A673 (cell line): ENCODE results near the gene GLB1L2. TPM values are rescaled to one million over a fixed set of nuclear protein-coding genes. Genes with fewer than 3 reads are reported as not detected.

Experiments used
- BruUV-seq: library from RNA; stranded (reverse); fragments of 400-500 nt; replicated peaks from 2 replicates; lab custom pipeline; 2021; lab: Mats Ljungman, UMichigan
- CTCF ChIA-PET: fragments of 300-600 bp; sonication (Branson Sonifier 250); formaldehyde crosslinking; loops from one replicate; lab custom pipeline; 2022; ENCODE audit warnings: antibody characterized with exemption; lab: Charles Lee
- POLR2A ChIA-PET: fragments of 300-600 bp; sonication (Branson Sonifier 250); formaldehyde crosslinking; loops from one replicate; lab custom pipeline; 2022; ENCODE audit warnings: antibody characterized with exemption; ENCODE audit not compliant: low non-redundant PET; lab: Charles Lee
- DNase-seq: peaks from one replicate; pipeline ENCODE4 v3.0.0-alpha.2; 2015; ENCODE audit warnings: low spot score
- H3K27ac ChIP-seq: fragments of 200-600 bp; sonication (generic); 2 replicates; pipeline ENCODE4 v1.5.1; 2016; ENCODE audit warnings: mixed run types, low read depth, mild to moderate bottlenecking, mixed read lengths, antibody characterized with exemption, low read length; ENCODE audit not compliant: poor library complexity, severe bottlenecking
- H3K27me3 ChIP-seq: fragments of 200-600 bp; sonication (generic); replicated peaks from 2 replicates; pipeline ENCODE4 v1.6.1; 2017; ENCODE audit warnings: mixed run types, low read depth, mild to moderate bottlenecking, mixed read lengths, antibody characterized with exemption, low read length; ENCODE audit not compliant: insufficient read depth, poor library complexity
- H3K36me3 ChIP-seq: fragments of 200-600 bp; sonication (generic); 2 replicates; pipeline ENCODE4 v1.6.1; 2016; ENCODE audit warnings: mixed run types, mild to moderate bottlenecking, mixed read lengths, antibody characterized with exemption, low read length; ENCODE audit not compliant: insufficient read depth, poor library complexity, severe bottlenecking
- H3K4me1 ChIP-seq: fragments of 200-600 bp; sonication (generic); 2 replicates; pipeline ENCODE4 v1.6.1; 2017; ENCODE audit warnings: mixed run types, mild to moderate bottlenecking, mixed read lengths, antibody characterized with exemption, low read length; ENCODE audit not compliant: insufficient read depth, poor library complexity, severe bottlenecking
- H3K4me3 ChIP-seq: fragments of 200-600 bp; sonication (generic); 2 replicates; pipeline ENCODE4 v1.5.1; 2016; ENCODE audit warnings: low read depth, mixed run types, mild to moderate bottlenecking, mixed read lengths, low read length; ENCODE audit not compliant: poor library complexity, severe bottlenecking
- H3K9me3 ChIP-seq: fragments of 200-600 bp; sonication (generic); 2 replicates; pipeline ENCODE4 v1.6.1; 2016; ENCODE audit warnings: mixed run types, low read depth, mild to moderate bottlenecking, mixed read lengths, antibody characterized with exemption, low read length; ENCODE audit not compliant: poor library complexity, severe bottlenecking
- EZH2 ChIP-seq: fragments of 200-600 bp; sonication (generic); IDR thresholded peaks from 2 replicates; pipeline ENCODE4 v1.6.1; 2017; ENCODE audit warnings: borderline replicate concordance, low read depth, mild to moderate bottlenecking, mixed read lengths, antibody characterized with exemption, low read length; ENCODE audit not compliant: poor library complexity, severe bottlenecking
- intact Hi-C: fragments of 100-400 bp; cut with micrococcal nuclease; formaldehyde crosslinking; loops from one replicate; pipeline ENCODE4 v1.10.0; 2022; ENCODE audit not compliant: unreplicated experiment
- total RNA-seq: library from RNA; stranded (reverse); gene quantifications from 2 replicates; pipeline ENCODE4 v1.2.3, GENCODE V29; 2021
- TF ChIP-seq, protein P1 (sequence below): fragments of 300-800, 200-600 bp; sonication (generic); conservative IDR thresholded peaks from 2 replicates; pipeline ENCODE4 v1.5.1; 2017; ENCODE audit warnings: low read depth, mild to moderate bottlenecking, antibody characterized with exemption, low read length, moderate library complexity, mixed read lengths

Gene GLB1L2
- total RNA-seq, 1 experiment from 2014 or later, result 22.6 TPM

GRCh38 chr11:134384406-134384805 is 52.6 kb downstream of the GLB1L2 start:
- BruUV-seq, result no TSS peak
- TF ChIP-seq EZH2, result no peak
- TF ChIP-seq, protein P1, sequence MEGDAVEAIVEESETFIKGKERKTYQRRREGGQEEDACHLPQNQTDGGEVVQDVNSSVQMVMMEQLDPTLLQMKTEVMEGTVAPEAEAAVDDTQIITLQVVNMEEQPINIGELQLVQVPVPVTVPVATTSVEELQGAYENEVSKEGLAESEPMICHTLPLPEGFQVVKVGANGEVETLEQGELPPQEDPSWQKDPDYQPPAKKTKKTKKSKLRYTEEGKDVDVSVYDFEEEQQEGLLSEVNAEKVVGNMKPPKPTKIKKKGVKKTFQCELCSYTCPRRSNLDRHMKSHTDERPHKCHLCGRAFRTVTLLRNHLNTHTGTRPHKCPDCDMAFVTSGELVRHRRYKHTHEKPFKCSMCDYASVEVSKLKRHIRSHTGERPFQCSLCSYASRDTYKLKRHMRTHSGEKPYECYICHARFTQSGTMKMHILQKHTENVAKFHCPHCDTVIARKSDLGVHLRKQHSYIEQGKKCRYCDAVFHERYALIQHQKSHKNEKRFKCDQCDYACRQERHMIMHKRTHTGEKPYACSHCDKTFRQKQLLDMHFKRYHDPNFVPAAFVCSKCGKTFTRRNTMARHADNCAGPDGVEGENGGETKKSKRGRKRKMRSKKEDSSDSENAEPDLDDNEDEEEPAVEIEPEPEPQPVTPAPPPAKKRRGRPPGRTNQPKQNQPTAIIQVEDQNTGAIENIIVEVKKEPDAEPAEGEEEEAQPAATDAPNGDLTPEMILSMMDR, result no peak
- CTCF ChIA-PET, result no interaction called here

GRCh38 chr11:134385171-134385570 is 53.4 kb downstream of the GLB1L2 start:
- CTCF ChIA-PET, result no interaction called here
- Histone ChIP-seq H3K36me3 (no peaks in the 10 kb centered on the region), H3K9me3 (no peaks in the 10 kb centered on the region), H3K27ac (no peak overlapping the region), H3K27me3 (no peaks in the 10 kb centered on the region), H3K4me1 (no peaks in the 10 kb centered on the region), H3K4me3 (no peak overlapping the region)
- intact Hi-C loops, result no loop called here
- no peak for DNase-seq
- POLR2A ChIA-PET, result no interaction called here
- TF ChIP-seq EZH2, result no peak
- TF ChIP-seq, protein P1, result no peak
- no TSS peak for BruUV-seq

More at GRCh38 chr11:134384406-134384805, 52.6 kb downstream of the GLB1L2 start:
- POLR2A ChIA-PET, result no interaction called here
- no peak overlapping the region for H3K27ac ChIP-seq
- intact Hi-C loops, result no loop called here
- H3K27me3 ChIP-seq, result no peaks in the 10 kb centered on the region
- H3K36me3 ChIP-seq, result no peaks in the 10 kb centered on the region
- H3K4me3 ChIP-seq, result no peak overlapping the region
- DNase-seq, result no peak
- H3K4me1 ChIP-seq, result no peaks in the 10 kb centered on the region
- H3K9me3 ChIP-seq, result no peaks in the 10 kb centered on the region

- peak; percentile 27 for DNase-seq
- no TSS peak for BruUV-seq
- Histone ChIP-seq H3K36me3 (no peaks in the 10 kb centered on the region), H3K27ac (no peak overlapping the region), H3K9me3 (no peaks in the 10 kb centered on the region), H3K4me1 (no peaks in the 10 kb centered on the region), H3K27me3 (no peaks in the 10 kb centered on the region), H3K4me3 (no peak overlapping the region)
- no peak for TF ChIP-seq EZH2
- TF ChIP-seq, protein P1, result no peak
- POLR2A ChIA-PET, result interaction anchor here (0.6 kb wide), 1 partner anchor 38 kb away, joined by 4 read pairs; no protein-coding TSS in a partner anchor
- CTCF ChIA-PET, result no interaction called here
- intact Hi-C loops, result no loop called here
These were observed 54.2 kb downstream of the GLB1L2 start for GRCh38 chr11:134385774-134386565.
